K562 (cell line): ENCODE measurements around the gene ZNF487. TPM values are rescaled to one million over a fixed set of nuclear protein-coding genes. Genes with fewer than 3 reads are reported as not detected.
A peak's percentile ranks its signal among the peaks of the same experiment; 100 is the strongest.

Experiments used
- ATF1 ChIP-seq, 2 experiments: fragments of 450-650 bp in 1 of 2; IDR thresholded peaks; 2 replicates each; pipeline ENCODE4 v1.6.1; 2016; ENCODE audit warnings: missing compliant biosample characterization in 1 of 2, missing genetic modification characterization in 1 of 2
- CBX5 ChIP-seq: IDR thresholded peaks from 2 replicates; pipeline ENCODE4 v1.6.1; 2014; ENCODE audit warnings: low read depth, borderline replicate concordance
- GABPB2 ChIP-seq: fragments of 250-450 bp; sonication (Bioruptor Pico); conservative IDR thresholded peaks from 2 replicates; pipeline ENCODE4 v1.5.1; 2021; ENCODE audit warnings: mild to moderate bottlenecking
- POU5F1 ChIP-seq: fragments of 150-350 bp; IDR thresholded peaks from 2 replicates; pipeline ENCODE4 v1.6.1; 2014; ENCODE audit warnings: borderline replicate concordance, low read length, low read depth, mild to moderate bottlenecking; ENCODE audit not compliant: partially characterized antibody
- TAF9B ChIP-seq: fragments of 450-650 bp; IDR thresholded peaks from 2 replicates; pipeline ENCODE4 v1.6.1; 2018; ENCODE audit warnings: mild to moderate bottlenecking; ENCODE audit not compliant: partially characterized antibody
- TRIM24 ChIP-seq, 2 experiments: fragments of 450-650 bp; IDR thresholded peaks; 2 replicates each; pipeline ENCODE4 v1.6.1; 2016
- ZC3H8 ChIP-seq: fragments of 450-650 bp; IDR thresholded peaks from 2 replicates; pipeline ENCODE4 v1.6.1; 2017
- polyA plus RNA-seq, 8 experiments: library from polyadenylated mRNA; depleted of rRNA in 4 of 8; stranded (reverse) in 5 of 8; unstranded in 3 of 8; fragments of >200 nt; fragmentation: Nextera tagmentation in 2 of 8; fragmentation: Illumina TruSeq in 1 of 8; extraction: Ambion mirVana in 2 of 8; extraction: Trizol in 1 of 8; gene quantifications; 2 replicates each; pipeline versions ENCODE4 v1.2.1 to v1.2.3, GENCODE V29; 2011 to 2014; ENCODE audit warnings: inconsistent platforms in 1 of 8, missing spikeins in 1 of 8
- total RNA-seq, 7 experiments: library from RNA; depleted of rRNA in 6 of 7; stranded (reverse); fragments of >200 nt in 6 of 7; fragmentation: Illumina TruSeq in 2 of 7; extraction: Trizol in 2 of 7; gene quantifications; 2 replicates each; pipeline versions ENCODE4 v1.2.1 to v1.2.3, GENCODE V29; 2011 to 2021; ENCODE audit warnings: low replicate concordance in 1 of 7
- TF ChIP-seq, protein P1 (sequence below): sonication (generic); formaldehyde crosslinking; IDR thresholded peaks from 2 replicates; pipeline ENCODE4 v1.8.1; 2023; ENCODE audit warnings: mild to moderate bottlenecking, missing genetic modification reagents, moderate library complexity
- TF ChIP-seq, protein P2 (sequence below), 2 experiments: IDR thresholded peaks; 2 replicates each; pipeline ENCODE4 v1.6.1; 2012; ENCODE audit warnings: improper control_type of control experiment in 2 of 2, low read depth in 2 of 2, low read length in 2 of 2, borderline replicate concordance in 1 of 2
- TF ChIP-seq, protein P3 (sequence below): fragments of 450-650 bp; IDR thresholded peaks from 2 replicates; pipeline ENCODE4 v1.6.1; 2016; ENCODE audit warnings: low read depth
- TF ChIP-seq, protein P4 (sequence below): fragments of 250-450 bp; sonication (Bioruptor Pico); IDR thresholded peaks from 2 replicates; pipeline ENCODE4 v1.8.0; 2021; ENCODE audit warnings: mild to moderate bottlenecking, moderate library complexity

The ZNF487 gene
- total and polyA plus RNA-seq, 9 of the 15 experiments (the other 6 are each of a cell fraction or from before 2014, with no cell fraction given) = 1.9 to 6.5 (median 4.2) TPM

DNA sequence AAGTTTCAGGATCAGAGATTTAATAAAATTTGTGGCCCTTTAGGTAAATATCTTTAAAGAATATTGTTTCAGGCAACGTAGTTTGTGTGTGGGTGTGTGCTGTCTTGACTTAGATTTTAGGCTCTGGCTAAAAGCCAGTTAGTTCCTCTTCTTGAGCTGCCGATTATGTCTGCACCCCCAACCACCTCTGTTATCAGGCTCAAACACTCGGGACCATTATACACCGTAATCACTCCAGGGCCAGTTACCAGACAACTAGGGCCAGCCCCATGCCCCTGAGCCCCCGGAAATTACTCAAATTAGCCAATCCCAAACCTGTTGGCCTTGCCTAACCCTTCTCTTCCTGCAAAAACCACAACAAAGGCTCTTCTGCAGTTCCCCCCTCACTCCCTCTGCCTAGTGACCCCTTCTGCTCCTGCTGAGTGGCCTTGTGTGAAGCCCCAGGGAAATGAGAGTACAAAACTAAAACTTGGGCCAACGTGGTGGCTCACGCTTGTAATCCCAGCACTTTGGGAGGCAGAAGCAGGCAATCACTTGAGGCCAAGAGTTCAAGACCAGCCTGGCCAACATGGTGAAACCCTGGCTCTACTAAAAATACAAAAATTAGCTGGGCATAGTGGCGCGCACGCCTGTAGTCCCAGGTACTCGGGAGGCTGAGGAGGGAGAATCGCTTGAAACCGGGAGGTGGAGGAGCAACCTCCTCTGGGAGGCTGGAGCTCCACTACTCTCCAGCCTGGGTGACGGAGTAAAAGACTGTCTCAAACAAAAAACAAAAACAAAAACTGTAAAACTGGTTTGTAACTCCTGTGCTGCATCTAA is 18.8 kb upstream of the ZNF487 start (continued):
- TF ChIP-seq, protein P1, sequence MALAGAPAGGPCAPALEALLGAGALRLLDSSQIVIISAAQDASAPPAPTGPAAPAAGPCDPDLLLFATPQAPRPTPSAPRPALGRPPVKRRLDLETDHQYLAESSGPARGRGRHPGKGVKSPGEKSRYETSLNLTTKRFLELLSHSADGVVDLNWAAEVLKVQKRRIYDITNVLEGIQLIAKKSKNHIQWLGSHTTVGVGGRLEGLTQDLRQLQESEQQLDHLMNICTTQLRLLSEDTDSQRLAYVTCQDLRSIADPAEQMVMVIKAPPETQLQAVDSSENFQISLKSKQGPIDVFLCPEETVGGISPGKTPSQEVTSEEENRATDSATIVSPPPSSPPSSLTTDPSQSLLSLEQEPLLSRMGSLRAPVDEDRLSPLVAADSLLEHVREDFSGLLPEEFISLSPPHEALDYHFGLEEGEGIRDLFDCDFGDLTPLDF (CRISPR knock-in tag) = peak; percentile 38; the same call in 1 of the 2 replicates
- TF ChIP-seq TAF9B (peak; percentile 79), CBX5 (no peak), GABPB2 (CRISPR knock-in tag) (0 out of 2 replicates have a peak, but pooled peaks have one; percentile 36), TRIM24 (IDR thresholded peaks at IDR 0.05) (peak; percentile 99), ZC3H8 (no peak), POU5F1 (no peak), ATF1 (CRISPR knock-in tag; IDR thresholded peaks at IDR 0.05) (no peak), ATF1 (tag; IDR thresholded peaks at IDR 0.05) (peak; percentile 91)
- TF ChIP-seq, protein P2, sequence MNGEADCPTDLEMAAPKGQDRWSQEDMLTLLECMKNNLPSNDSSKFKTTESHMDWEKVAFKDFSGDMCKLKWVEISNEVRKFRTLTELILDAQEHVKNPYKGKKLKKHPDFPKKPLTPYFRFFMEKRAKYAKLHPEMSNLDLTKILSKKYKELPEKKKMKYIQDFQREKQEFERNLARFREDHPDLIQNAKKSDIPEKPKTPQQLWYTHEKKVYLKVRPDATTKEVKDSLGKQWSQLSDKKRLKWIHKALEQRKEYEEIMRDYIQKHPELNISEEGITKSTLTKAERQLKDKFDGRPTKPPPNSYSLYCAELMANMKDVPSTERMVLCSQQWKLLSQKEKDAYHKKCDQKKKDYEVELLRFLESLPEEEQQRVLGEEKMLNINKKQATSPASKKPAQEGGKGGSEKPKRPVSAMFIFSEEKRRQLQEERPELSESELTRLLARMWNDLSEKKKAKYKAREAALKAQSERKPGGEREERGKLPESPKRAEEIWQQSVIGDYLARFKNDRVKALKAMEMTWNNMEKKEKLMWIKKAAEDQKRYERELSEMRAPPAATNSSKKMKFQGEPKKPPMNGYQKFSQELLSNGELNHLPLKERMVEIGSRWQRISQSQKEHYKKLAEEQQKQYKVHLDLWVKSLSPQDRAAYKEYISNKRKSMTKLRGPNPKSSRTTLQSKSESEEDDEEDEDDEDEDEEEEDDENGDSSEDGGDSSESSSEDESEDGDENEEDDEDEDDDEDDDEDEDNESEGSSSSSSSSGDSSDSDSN (IDR thresholded peaks at IDR 0.05; ENCODE audit: borderline replicate concordance in 1 of 2, low read depth in 2 of 2, low read length in 2 of 2) = 0 out of 4 replicates have a peak, but pooled peaks of 1 of the 2 experiments have one; percentile 31
- TF ChIP-seq, protein P3, sequence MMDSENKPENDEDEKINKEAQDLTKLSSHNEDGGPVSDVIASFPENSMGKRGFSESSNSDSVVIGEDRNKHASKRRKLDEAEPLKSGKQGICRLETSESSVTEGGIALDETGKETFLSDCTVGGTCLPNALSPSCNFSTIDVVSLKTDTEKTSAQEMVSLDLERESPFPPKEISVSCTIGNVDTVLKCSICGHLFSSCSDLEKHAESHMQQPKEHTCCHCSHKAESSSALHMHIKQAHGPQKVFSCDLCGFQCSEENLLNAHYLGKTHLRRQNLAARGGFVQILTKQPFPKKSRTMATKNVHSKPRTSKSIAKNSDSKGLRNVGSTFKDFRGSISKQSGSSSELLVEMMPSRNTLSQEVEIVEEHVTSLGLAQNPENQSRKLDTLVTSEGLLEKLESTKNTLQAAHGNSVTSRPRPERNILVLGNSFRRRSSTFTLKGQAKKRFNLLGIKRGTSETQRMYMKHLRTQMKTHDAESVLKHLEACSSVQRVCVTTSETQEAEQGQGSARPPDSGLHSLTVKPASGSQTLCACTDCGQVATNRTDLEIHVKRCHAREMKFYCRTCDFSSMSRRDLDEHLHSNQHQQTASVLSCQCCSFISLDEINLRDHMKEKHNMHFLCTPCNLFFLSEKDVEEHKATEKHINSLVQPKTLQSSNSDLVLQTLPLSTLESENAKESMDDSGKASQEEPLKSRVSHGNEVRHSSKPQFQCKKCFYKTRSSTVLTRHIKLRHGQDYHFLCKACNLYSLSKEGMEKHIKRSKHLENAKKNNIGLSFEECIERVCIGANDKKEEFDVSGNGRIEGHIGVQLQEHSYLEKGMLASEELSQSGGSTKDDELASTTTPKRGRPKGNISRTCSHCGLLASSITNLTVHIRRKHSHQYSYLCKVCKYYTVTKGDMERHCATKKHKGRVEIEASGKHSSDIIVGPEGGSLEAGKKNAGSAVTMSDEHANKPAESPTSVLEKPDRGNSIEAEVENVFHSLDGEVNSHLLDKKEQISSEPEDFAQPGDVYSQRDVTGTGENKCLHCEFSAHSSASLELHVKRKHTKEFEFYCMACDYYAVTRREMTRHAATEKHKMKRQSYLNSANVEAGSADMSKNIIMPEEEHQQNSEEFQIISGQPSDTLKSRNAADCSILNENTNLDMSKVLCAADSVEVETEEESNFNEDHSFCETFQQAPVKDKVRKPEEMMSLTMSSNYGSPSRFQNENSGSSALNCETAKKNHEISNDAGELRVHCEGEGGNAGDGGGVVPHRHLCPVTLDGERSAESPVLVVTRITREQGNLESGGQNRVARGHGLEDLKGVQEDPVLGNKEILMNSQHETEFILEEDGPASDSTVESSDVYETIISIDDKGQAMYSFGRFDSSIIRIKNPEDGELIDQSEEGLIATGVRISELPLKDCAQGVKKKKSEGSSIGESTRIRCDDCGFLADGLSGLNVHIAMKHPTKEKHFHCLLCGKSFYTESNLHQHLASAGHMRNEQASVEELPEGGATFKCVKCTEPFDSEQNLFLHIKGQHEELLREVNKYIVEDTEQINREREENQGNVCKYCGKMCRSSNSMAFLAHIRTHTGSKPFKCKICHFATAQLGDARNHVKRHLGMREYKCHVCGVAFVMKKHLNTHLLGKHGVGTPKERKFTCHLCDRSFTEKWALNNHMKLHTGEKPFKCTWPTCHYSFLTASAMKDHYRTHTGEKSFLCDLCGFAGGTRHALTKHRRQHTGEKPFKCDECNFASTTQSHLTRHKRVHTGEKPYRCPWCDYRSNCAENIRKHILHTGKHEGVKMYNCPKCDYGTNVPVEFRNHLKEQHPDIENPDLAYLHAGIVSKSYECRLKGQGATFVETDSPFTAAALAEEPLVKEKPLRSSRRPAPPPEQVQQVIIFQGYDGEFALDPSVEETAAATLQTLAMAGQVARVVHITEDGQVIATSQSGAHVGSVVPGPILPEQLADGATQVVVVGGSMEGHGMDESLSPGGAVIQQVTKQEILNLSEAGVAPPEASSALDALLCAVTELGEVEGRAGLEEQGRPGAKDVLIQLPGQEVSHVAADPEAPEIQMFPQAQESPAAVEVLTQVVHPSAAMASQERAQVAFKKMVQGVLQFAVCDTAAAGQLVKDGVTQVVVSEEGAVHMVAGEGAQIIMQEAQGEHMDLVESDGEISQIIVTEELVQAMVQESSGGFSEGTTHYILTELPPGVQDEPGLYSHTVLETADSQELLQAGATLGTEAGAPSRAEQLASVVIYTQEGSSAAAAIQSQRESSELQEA = no peak
- TF ChIP-seq, protein P4, sequence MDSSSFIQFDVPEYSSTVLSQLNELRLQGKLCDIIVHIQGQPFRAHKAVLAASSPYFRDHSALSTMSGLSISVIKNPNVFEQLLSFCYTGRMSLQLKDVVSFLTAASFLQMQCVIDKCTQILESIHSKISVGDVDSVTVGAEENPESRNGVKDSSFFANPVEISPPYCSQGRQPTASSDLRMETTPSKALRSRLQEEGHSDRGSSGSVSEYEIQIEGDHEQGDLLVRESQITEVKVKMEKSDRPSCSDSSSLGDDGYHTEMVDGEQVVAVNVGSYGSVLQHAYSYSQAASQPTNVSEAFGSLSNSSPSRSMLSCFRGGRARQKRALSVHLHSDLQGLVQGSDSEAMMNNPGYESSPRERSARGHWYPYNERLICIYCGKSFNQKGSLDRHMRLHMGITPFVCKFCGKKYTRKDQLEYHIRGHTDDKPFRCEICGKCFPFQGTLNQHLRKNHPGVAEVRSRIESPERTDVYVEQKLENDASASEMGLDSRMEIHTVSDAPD (CRISPR knock-in tag) = peak; percentile 61
